K562 (cell line): Measurements from ENCODE around the gene DCPS. TPM values are rescaled to one million over a fixed set of nuclear protein-coding genes. Genes with fewer than 3 reads are reported as not detected.
A peak's percentile ranks its signal among the peaks of the same experiment; 100 is the strongest.

ENCODE experiments used
- EP400 ChIP-seq: fragments of 450-650 bp; IDR thresholded peaks from 2 replicates; pipeline ENCODE4 v1.6.1; 2017; ENCODE audit warnings: antibody characterized with exemption, mild to moderate bottlenecking, moderate library complexity
- ETV5 ChIP-seq: sonication (generic); formaldehyde crosslinking; IDR thresholded peaks from 2 replicates; pipeline ENCODE4 v1.4.0; 2020; ENCODE audit warnings: low read depth, mild to moderate bottlenecking, missing genetic modification reagents
- GABPA ChIP-seq: fragments of 200-800 bp; sonication (Bioruptor generic); conservative IDR thresholded peaks from 2 replicates; pipeline ENCODE4 v1.6.1; 2016; ENCODE audit warnings: low read depth, missing genetic modification characterization, missing compliant biosample characterization
- HDAC1 ChIP-seq, 2 experiments: fragments of 450-650 bp; IDR thresholded peaks; 2 replicates each; pipeline ENCODE4 v1.6.1; 2016 to 2017; ENCODE audit warnings: inconsistent platforms in 1 of 2, mild to moderate bottlenecking in 1 of 2, moderate library complexity in 1 of 2
- HNRNPLL ChIP-seq: fragments of 200-400 bp; formaldehyde crosslinking; IDR thresholded peaks from 2 replicates; pipeline ENCODE4 v1.6.1; 2017; ENCODE audit warnings: low read length, low read depth, mild to moderate bottlenecking; ENCODE audit not compliant: poor library complexity, severe bottlenecking
- KDM1A ChIP-seq, 2 experiments: fragments of 450-650 bp; IDR thresholded peaks; 2 replicates each; pipeline ENCODE4 v1.6.1; 2016; ENCODE audit warnings: mild to moderate bottlenecking in 2 of 2
- NR2C2 ChIP-seq, 2 experiments: fragments of 200-800 bp in 1 of 2; sonication (Bioruptor generic) in 1 of 2; sonication (generic) in 1 of 2; formaldehyde crosslinking in 1 of 2; IDR thresholded peaks; 2 replicates each; pipeline versions ENCODE4 v1.6.1 to v1.8.0; 2016 to 2022; ENCODE audit warnings: mild to moderate bottlenecking in 1 of 2, missing compliant biosample characterization in 1 of 2, missing genetic modification characterization in 1 of 2, missing genetic modification reagents in 1 of 2
- NRF1 ChIP-seq, 2 experiments: fragments of 450-650 bp; IDR thresholded peaks in 1 of 2; conservative IDR thresholded peaks in 1 of 2; 2 replicates each; pipeline ENCODE4 v1.6.1; 2014; ENCODE audit warnings: mild to moderate bottlenecking in 2 of 2
- OTX1 ChIP-seq: fragments of 450-650 bp; formaldehyde crosslinking; IDR thresholded peaks from 2 replicates; pipeline ENCODE4 v1.4.0; 2022; ENCODE audit warnings: mild to moderate bottlenecking
- POLR2A ChIP-seq: fragments of 450-650 bp; conservative IDR thresholded peaks from 2 replicates; pipeline ENCODE4 v1.6.1; 2016
- RB1 ChIP-seq: fragments of 450-650 bp; IDR thresholded peaks from 2 replicates; pipeline ENCODE4 v1.6.1; 2017; ENCODE audit warnings: low read depth, mild to moderate bottlenecking
- RBM15 ChIP-seq: fragments of 200-400 bp; formaldehyde crosslinking; IDR thresholded peaks from 2 replicates; pipeline ENCODE4 v1.6.1; 2018; ENCODE audit warnings: mild to moderate bottlenecking, low read length, moderate library complexity; ENCODE audit not compliant: insufficient read depth
- SMAD4 ChIP-seq: fragments of 250-450 bp; sonication (Bioruptor Pico); conservative IDR thresholded peaks from 2 replicates; pipeline ENCODE4 v1.8.0; 2021; ENCODE audit warnings: inconsistent platforms, mild to moderate bottlenecking, moderate library complexity
- SMARCE1 ChIP-seq: fragments of 450-650 bp; IDR thresholded peaks from 2 replicates; pipeline ENCODE4 v1.7.1; 2016; ENCODE audit warnings: mild to moderate bottlenecking
- SUPT5H ChIP-seq: fragments of 450-650 bp; IDR thresholded peaks from 2 replicates; pipeline ENCODE4 v1.6.1; 2016
- polyA plus RNA-seq, 8 experiments: library from polyadenylated mRNA; depleted of rRNA in 4 of 8; stranded (reverse) in 5 of 8; unstranded in 3 of 8; fragments of >200 nt; fragmentation: Nextera tagmentation in 2 of 8; fragmentation: Illumina TruSeq in 1 of 8; extraction: Ambion mirVana in 2 of 8; extraction: Trizol in 1 of 8; gene quantifications; 2 replicates each; pipeline versions ENCODE4 v1.2.1 to v1.2.3, GENCODE V29; 2011 to 2014; ENCODE audit warnings: inconsistent platforms in 1 of 8, missing spikeins in 1 of 8
- total RNA-seq, 7 experiments: library from RNA; depleted of rRNA in 6 of 7; stranded (reverse); fragments of >200 nt in 6 of 7; fragmentation: Illumina TruSeq in 2 of 7; extraction: Trizol in 2 of 7; gene quantifications; 2 replicates each; pipeline versions ENCODE4 v1.2.1 to v1.2.3, GENCODE V29; 2011 to 2021; ENCODE audit warnings: low replicate concordance in 1 of 7
- TF ChIP-seq, protein P1 (sequence below), 2 experiments: fragments of 450-650 bp; conservative IDR thresholded peaks; 2 replicates each; pipeline ENCODE4 v1.6.1; 2017; ENCODE audit warnings: mild to moderate bottlenecking in 2 of 2, moderate library complexity in 2 of 2
- TF ChIP-seq, protein P2 (sequence below): fragments of 450-650 bp; IDR thresholded peaks from 2 replicates; pipeline ENCODE4 v1.6.1; 2014; ENCODE audit warnings: low read depth, mild to moderate bottlenecking, moderate library complexity, borderline replicate concordance
- TF ChIP-seq, protein P3 (sequence below), 2 experiments: IDR thresholded peaks; 2 replicates each; pipeline ENCODE4 v1.6.1; 2012; ENCODE audit warnings: improper control_type of control experiment in 2 of 2, low read depth in 2 of 2, low read length in 2 of 2, borderline replicate concordance in 1 of 2
- TF ChIP-seq, protein P4 (sequence below): conservative IDR thresholded peaks from 2 replicates; pipeline ENCODE4 v1.6.1; 2011; ENCODE audit warnings: low read depth, mild to moderate bottlenecking, low read length; ENCODE audit not compliant: control insufficient read depth

Gene DCPS
- total and polyA plus RNA-seq, 9 of the 15 experiments (the other 6 are each of a cell fraction or from before 2014, with no cell fraction given) = 8.7 to 38.1 (median 17.9) TPM

- TF ChIP-seq, protein P1, sequence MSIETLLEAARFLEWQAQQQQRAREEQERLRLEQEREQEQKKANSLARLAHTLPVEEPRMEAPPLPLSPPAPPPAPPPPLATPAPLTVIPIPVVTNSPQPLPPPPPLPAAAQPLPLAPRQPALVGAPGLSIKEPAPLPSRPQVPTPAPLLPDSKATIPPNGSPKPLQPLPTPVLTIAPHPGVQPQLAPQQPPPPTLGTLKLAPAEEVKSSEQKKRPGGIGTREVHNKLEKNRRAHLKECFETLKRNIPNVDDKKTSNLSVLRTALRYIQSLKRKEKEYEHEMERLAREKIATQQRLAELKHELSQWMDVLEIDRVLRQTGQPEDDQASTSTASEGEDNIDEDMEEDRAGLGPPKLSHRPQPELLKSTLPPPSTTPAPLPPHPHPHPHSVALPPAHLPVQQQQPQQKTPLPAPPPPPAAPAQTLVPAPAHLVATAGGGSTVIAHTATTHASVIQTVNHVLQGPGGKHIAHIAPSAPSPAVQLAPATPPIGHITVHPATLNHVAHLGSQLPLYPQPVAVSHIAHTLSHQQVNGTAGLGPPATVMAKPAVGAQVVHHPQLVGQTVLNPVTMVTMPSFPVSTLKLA (conservative IDR thresholded peaks at IDR 0.05) = 0 out of 4 replicates have a peak, but pooled peaks of 1 of the 2 experiments have one; percentile 31
- TF ChIP-seq KDM1A (IDR thresholded peaks at IDR 0.05) (peak; percentile 54 to 59; a peak in 3 of 4 replicates), RB1 (peak; percentile 80; the same call in 1 of the 2 replicates), GABPA (tag) (peak; percentile 83), ETV5 (CRISPR knock-in tag) (0 out of 2 replicates have a peak, but pooled peaks have one; percentile 61), NRF1 (conservative IDR thresholded peaks at IDR 0.05 in 1 of 2, IDR thresholded peaks at IDR 0.05 in 1 of 2) (peak; percentile 79 to 85), HNRNPLL (peak; percentile 91), SMAD4 (CRISPR knock-in tag) (no peak), NR2C2 (CRISPR knock-in tag; IDR thresholded peaks at IDR 0.05) (no peak), NR2C2 (tag; IDR thresholded peaks at IDR 0.05) (peak; percentile 29; the same call in 1 of the 2 replicates), EP400 (peak; percentile 62; the same call in 1 of the 2 replicates), HDAC1 (IDR thresholded peaks at IDR 0.05) (peak in 1 of 2 experiments; percentile 35; a peak in 1 of 4 replicates), OTX1 (CRISPR knock-in tag) (0 out of 2 replicates have a peak, but pooled peaks have one; percentile 52), SMARCE1 (no peak), SUPT5H (peak; percentile 25; the same call in 1 of the 2 replicates), POLR2A (peak; percentile 61), RBM15 (no peak)
- TF ChIP-seq, protein P2, sequence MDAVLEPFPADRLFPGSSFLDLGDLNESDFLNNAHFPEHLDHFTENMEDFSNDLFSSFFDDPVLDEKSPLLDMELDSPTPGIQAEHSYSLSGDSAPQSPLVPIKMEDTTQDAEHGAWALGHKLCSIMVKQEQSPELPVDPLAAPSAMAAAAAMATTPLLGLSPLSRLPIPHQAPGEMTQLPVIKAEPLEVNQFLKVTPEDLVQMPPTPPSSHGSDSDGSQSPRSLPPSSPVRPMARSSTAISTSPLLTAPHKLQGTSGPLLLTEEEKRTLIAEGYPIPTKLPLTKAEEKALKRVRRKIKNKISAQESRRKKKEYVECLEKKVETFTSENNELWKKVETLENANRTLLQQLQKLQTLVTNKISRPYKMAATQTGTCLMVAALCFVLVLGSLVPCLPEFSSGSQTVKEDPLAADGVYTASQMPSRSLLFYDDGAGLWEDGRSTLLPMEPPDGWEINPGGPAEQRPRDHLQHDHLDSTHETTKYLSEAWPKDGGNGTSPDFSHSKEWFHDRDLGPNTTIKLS = peak; percentile 46; the same call in 1 of the 2 replicates
- TF ChIP-seq, protein P3, sequence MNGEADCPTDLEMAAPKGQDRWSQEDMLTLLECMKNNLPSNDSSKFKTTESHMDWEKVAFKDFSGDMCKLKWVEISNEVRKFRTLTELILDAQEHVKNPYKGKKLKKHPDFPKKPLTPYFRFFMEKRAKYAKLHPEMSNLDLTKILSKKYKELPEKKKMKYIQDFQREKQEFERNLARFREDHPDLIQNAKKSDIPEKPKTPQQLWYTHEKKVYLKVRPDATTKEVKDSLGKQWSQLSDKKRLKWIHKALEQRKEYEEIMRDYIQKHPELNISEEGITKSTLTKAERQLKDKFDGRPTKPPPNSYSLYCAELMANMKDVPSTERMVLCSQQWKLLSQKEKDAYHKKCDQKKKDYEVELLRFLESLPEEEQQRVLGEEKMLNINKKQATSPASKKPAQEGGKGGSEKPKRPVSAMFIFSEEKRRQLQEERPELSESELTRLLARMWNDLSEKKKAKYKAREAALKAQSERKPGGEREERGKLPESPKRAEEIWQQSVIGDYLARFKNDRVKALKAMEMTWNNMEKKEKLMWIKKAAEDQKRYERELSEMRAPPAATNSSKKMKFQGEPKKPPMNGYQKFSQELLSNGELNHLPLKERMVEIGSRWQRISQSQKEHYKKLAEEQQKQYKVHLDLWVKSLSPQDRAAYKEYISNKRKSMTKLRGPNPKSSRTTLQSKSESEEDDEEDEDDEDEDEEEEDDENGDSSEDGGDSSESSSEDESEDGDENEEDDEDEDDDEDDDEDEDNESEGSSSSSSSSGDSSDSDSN (IDR thresholded peaks at IDR 0.05; ENCODE audit: borderline replicate concordance in 1 of 2, low read depth in 2 of 2, low read length in 2 of 2) = peak; percentile 73 to 77; a peak in 2 of 4 replicates
- TF ChIP-seq, protein P4, sequence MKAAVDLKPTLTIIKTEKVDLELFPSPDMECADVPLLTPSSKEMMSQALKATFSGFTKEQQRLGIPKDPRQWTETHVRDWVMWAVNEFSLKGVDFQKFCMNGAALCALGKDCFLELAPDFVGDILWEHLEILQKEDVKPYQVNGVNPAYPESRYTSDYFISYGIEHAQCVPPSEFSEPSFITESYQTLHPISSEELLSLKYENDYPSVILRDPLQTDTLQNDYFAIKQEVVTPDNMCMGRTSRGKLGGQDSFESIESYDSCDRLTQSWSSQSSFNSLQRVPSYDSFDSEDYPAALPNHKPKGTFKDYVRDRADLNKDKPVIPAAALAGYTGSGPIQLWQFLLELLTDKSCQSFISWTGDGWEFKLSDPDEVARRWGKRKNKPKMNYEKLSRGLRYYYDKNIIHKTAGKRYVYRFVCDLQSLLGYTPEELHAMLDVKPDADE = peak; percentile 71; the same call in 1 of the 2 replicates
Observed at GRCh38 chr11:126282736-126283591, 20.9 kb upstream of the DCPS start, which contains the start of gene TIRAP (continued).
